Naive B cell (primary cell): ENCODE results near the gene SEC14L6. TPM values are rescaled to one million over a fixed set of nuclear protein-coding genes. Genes with fewer than 3 reads are reported as not detected.
"Not testable (repeated sequence)": the region's sequence is repeated elsewhere in the genome, so short reads cannot be mapped to it uniquely, and the experiment has no call there.

ENCODE experiments used
- ATAC-seq, 2 donors: fragments of 150-1000 bp; cut with Tn5 transposase; 2 replicates each; pipeline ENCODE4 v1.10.0; 2021; ENCODE audit warnings: low read depth in 2 of 2, mild to moderate bottlenecking in 2 of 2, moderate library complexity in 2 of 2
- DNase-seq: peaks from one replicate; pipeline ENCODE4 v3.0.0; 2022
- H3K27ac Mint-ChIP-seq, 6 donors: one replicate each; pipeline ENCODE4 v1.8.0; 2020 to 2022; ENCODE audit warnings: mild to moderate bottlenecking in 6 of 6, mixed read lengths in 6 of 6, moderate library complexity in 5 of 6, inconsistent platforms in 2 of 6
- H3K27me3 Mint-ChIP-seq, 3 donors: one replicate each; pipeline ENCODE4 v1.8.0; 2021 to 2022; ENCODE audit warnings: mixed read lengths in 3 of 3, mild to moderate bottlenecking in 1 of 3
- H3K36me3 Mint-ChIP-seq, 2 donors: one replicate each; pipeline ENCODE4 v1.8.0; 2020 to 2022; ENCODE audit warnings: mixed read lengths in 2 of 2, inconsistent platforms in 1 of 2, mild to moderate bottlenecking in 1 of 2
- H3K4me1 Mint-ChIP-seq, 3 donors: one replicate each; pipeline ENCODE4 v1.8.0; 2020 to 2022; ENCODE audit warnings: mixed read lengths in 3 of 3, inconsistent platforms in 1 of 3, mild to moderate bottlenecking in 1 of 3, moderate library complexity in 1 of 3
- H3K4me3 Mint-ChIP-seq, 8 donors: one replicate each; pipeline ENCODE4 v1.8.0; 2020 to 2022; ENCODE audit warnings: mild to moderate bottlenecking in 8 of 8, mixed read lengths in 8 of 8, moderate library complexity in 8 of 8, inconsistent platforms in 2 of 8
- H3K9me3 Mint-ChIP-seq, 7 donors: one replicate each; pipeline ENCODE4 v1.8.0; 2020 to 2022; ENCODE audit warnings: mixed read lengths in 7 of 7, mild to moderate bottlenecking in 5 of 7, inconsistent platforms in 2 of 7, moderate library complexity in 1 of 7
- polyA plus RNA-seq, 6 donors: library from polyadenylated mRNA; unstranded; fragments of 300-500 nt; fragmentation: Illumina TruSeq; gene quantifications; one replicate each; pipeline ENCODE4 v1.2.3, GENCODE V29; 2021; ENCODE audit warnings: low read depth in 6 of 6

Gene SEC14L6
- polyA plus RNA-seq, 6 donors from 2014 or later, result not detected

DNA sequence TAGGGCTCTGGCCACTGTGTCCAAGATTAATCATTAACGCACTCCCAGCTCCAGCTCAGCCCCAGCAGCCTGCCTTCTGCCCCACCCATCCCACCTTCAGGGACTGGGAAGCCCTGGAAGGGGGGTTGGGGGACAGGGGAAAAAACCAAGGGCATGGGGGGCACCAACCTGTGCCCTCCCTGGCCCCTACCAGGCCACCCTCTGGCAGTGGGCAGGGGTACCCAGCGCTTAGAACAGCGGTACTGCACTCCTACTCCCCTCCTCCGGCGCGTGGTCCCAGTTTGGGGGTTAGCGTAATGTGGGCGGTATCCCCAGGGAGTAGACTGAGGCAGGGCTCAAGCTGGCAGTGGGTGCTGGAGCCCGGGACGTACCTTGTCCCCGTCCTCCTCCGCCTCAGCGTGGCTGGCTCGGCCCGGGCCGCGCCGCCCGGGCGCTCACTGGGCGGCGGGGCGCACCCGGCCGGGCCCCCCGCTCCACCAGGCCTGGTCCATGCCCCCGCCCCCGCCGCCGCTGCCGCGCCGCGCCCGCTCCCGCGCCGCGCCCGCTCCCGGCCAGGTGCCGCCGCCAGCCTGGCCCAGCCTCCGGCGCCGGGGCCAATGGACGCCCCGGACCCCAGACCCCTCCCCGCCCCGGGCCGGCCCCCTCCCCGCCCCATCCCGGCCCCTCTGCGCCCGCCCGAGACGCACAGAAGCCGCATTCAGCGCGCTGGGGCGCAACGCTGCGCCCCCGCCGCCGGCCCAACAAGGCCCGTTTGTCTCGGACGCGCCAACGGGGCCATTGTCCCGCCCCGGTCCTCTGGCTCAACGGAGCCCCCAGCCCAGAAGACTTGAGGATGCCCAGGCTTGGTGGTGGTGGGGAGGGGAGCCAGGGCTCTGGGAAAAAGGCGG is 27.8 kb upstream of the SEC14L6 start, which contains the start of gene GAL3ST1:
Gene GAL3ST1, minus strand, starts transcription at position 571 of the 887 bp plus-strand sequence. CDS start 17,273 bp downstream, outside the sequence.
- Mint-ChIP-seq H3K36me3 (peaks cover 15 to 16% of the 10 kb centered on the region in 2 donors), H3K9me3 (no peaks in the 10 kb centered on the region), H3K27ac (peak within 1 kb of the TSS in 1 of 6 donors; percentile 32), H3K4me3 (no peak within 1 kb of the TSS), H3K4me1 (peaks cover 3 to 10% (median 6%) of the 10 kb centered on the region in 3 donors), H3K27me3 (peaks cover 0 to 3% (median 0%) of the 10 kb centered on the region in 3 donors)
- ATAC-seq (no peak), DNase-seq (no peak)

DNA sequence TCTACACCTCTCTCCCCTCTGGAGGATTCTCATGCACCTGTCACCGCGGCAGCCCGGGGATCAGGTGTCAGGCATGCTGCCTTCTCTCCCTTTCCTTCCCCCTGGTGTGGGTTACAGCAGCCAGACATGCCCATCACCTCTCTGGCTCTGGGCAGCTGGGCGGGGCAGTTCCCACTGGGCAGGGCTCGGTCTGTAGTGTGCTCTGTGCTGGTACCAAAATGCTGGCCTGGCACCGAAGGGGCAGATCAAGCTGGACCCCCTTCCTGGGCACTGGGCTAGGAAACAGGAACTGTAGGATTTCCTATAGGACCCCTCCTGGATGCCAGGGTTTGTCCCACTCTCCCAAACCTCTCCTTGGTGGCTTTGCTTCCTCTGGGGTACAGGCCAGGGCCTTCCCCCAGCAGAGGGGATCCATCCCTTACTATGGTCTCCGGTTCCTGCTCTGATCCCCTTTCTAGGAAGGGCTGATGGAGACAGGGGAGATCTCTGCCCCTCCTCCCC is 27.1 kb upstream of the SEC14L6 start:
- Mint-ChIP-seq H3K4me3 (no peak overlapping the region), H3K27me3 (peaks cover 0 to 8% (median 4%) of the 10 kb centered on the region in 3 donors), H3K9me3 (no peaks in the 10 kb centered on the region), H3K36me3 (peaks cover 8 to 9% of the 10 kb centered on the region in 2 donors), H3K27ac (peak overlapping the region in 1 of 6 donors; percentile 32), H3K4me1 (peaks cover 3 to 10% (median 6%) of the 10 kb centered on the region in 3 donors)
- no peak for DNase-seq
- no peak for ATAC-seq

DNA sequence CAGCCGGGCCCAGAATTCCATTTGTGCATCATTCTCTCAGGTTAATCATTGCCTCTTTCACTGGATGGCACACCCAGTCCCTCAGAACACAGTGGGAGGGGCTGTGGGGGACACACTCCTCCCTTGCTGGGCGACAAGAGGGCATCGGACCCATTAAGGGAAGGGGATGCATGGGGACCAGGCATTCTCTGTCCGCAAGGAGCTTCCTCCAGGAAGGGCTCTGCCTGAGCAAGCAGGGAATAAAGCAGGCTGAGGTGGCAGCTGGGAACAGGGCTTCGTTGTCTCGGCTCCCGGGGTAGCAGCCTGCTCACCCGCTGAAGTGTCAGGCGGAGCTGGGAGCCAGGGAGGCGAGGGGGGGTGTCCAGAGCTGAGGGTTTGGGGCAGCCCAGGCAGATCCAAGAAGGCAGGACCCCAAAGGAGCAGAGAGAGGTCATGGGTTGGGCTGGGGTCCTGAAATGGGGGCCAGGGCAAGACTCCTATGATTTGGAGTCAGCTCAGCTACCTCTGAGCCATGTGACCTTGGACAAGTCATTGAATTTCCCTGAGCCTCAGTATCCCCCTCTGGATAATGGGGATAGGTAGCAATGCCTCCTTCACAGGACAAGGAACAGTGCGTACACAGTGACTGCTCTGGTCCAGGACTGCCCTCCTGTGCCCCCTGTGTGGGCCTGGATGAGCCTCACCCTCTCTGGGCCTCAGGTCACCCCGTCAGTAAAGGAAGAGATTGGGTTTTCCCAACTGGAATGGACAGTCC is 26.5 kb upstream of the SEC14L6 start:
- Mint-ChIP-seq H3K4me3 (peak overlapping the region in 1 of 8 donors; percentile 66), H3K9me3 (peaks cover 0 to 3% (median 0%) of the 10 kb centered on the region in 7 donors), H3K4me1 (peaks cover 3 to 10% (median 6%) of the 10 kb centered on the region in 3 donors), H3K27me3 (peaks cover 4 to 14% (median 5%) of the 10 kb centered on the region in 3 donors), H3K36me3 (peaks cover 8 to 12% of the 10 kb centered on the region in 2 donors), H3K27ac (peak overlapping the region in 1 of 6 donors; percentile 32)
- ATAC-seq (no peak), DNase-seq (no peak)

DNA sequence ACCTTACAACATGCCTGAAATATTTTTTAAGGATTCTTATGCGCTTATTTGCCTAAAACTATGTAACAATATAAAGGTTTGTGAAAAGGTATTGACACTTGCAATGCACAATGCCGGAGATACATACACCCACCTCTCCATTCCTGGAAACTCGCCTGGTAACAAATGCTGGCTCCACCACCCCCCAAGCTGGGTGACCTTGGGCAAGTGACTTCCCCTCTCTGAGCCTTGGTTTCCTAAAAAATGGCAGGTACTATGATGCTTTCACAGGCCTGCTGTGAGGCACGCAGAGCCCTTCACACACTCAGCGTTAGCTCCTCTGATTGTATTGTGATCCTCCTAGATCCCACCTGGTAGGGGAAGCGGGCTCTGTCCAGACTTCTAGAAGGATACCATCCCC is 25.7 kb upstream of the SEC14L6 start:
- peak overlapping the region in 1 of 6 donors; percentile 78 for H3K27ac Mint-ChIP-seq
- H3K36me3 Mint-ChIP-seq, result peaks cover 4 to 14% of the 10 kb centered on the region in 2 donors
- peaks cover 4 to 16% (median 13%) of the 10 kb centered on the region in 3 donors for H3K27me3 Mint-ChIP-seq
- H3K9me3 Mint-ChIP-seq, result peaks cover 0 to 3% (median 0%) of the 10 kb centered on the region in 7 donors
- no peak overlapping the region for H3K4me3 Mint-ChIP-seq
- H3K4me1 Mint-ChIP-seq, result peaks cover 3 to 10% (median 6%) of the 10 kb centered on the region in 3 donors
- DNase-seq (no peak), ATAC-seq (no peak)

DNA sequence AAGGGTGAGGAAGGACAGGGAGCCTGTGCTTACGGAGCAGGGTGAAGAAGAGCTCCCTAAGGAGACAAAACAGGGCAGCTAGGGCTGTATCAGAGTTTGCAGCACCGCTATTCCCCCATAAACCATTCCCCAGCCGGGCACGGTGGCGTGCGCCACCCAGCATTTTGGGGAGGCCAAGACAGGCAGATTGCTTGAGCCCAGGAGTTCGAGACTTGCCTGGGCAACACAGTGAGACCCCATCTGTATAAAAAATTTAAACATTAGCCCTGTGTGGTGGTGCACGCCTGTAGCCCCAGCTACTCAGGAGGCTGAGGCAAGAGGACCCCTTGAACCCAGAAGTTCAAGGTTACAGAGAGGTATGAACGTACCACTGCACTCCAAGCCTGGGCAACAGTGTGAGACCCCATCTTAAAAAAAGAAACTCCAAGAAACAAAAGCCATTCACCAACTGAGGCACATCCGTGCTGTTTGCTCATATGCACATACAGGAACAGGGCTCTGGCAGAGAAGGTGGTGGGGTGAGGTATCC is 23.2 kb upstream of the SEC14L6 start:
- peaks cover 0 to 3% (median 0%) of the 10 kb centered on the region in 7 donors for H3K9me3 Mint-ChIP-seq
- no peak overlapping the region for H3K27ac Mint-ChIP-seq
- DNase-seq (no peak), ATAC-seq (no peak)
- H3K27me3 Mint-ChIP-seq, result peaks cover 4 to 19% (median 16%) of the 10 kb centered on the region in 3 donors
- peaks cover 0 to 5% of the 10 kb centered on the region in 2 donors for H3K36me3 Mint-ChIP-seq
- H3K4me1 Mint-ChIP-seq, result peaks cover under 1 to 6% (median 3%) of the 10 kb centered on the region in 3 donors
- no peak overlapping the region for H3K4me3 Mint-ChIP-seq

DNA sequence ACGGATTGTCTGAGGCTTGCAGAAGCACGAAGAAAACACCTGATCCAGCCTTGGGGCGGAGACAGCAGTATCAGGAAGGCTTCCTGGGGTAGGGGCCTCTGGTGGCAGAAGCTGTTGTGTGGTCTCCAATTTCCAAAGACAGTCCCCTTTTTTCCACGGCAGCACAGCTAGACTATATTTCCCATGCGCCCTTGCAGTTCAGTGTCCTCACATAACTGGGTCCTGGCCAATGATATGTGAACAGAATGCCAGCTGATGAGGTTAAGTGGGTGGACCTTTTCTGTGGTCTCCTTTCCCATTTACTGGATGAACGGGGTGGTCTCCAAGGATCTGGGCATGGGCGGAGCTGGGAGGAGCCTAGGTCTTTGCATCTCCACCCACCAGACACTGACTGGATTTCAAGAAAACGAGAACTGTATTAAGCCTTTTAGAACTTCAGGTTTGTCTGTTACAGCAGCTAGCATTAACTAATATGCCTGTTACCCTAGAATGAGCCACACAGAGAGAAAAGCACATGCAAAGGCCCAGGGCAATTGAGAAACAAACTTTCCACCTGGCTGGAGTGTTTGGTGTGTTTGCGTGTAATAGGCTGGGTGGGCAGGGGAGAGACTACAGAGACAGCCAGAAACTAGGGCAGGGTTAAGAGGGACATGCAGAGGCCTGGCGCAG is 21.7 kb upstream of the SEC14L6 start:
- no peak for ATAC-seq
- Mint-ChIP-seq H3K27me3 (peaks cover 4 to 19% (median 16%) of the 10 kb centered on the region in 3 donors), H3K9me3 (peaks cover 0 to 3% (median 0%) of the 10 kb centered on the region in 7 donors), H3K27ac (no peak overlapping the region), H3K4me3 (no peak overlapping the region), H3K4me1 (peaks cover 0 to 3% (median 0%) of the 10 kb centered on the region in 3 donors), H3K36me3 (peaks cover 0 to 5% of the 10 kb centered on the region in 2 donors)
- no peak for DNase-seq

DNA sequence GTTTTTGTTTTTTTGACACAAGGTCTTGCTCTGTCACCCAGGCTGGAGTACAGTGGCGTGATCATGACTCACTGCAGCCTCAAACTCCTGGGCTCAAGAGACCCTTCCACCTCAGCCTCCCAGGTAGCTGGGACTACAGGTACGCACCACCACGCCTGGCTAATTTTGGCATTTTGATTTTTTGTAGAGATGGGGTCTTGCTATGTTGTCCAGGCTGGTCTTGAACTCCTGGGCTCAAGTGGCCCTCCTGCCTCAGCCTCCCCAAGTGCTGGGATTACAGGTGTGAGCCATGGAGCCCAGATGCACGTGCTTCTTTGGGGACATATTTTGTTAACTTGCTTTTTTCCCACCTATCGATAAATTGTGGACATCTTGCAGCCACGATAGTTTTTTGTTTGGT is 20.7 kb upstream of the SEC14L6 start:
- not testable (repeated sequence) for ATAC-seq, H3K27ac Mint-ChIP-seq, H3K4me3 Mint-ChIP-seq, H3K9me3 Mint-ChIP-seq, DNase-seq, H3K4me1 Mint-ChIP-seq, H3K36me3 Mint-ChIP-seq
- peaks cover 4 to 19% (median 16%) of the 10 kb centered on the region in 3 donors for H3K27me3 Mint-ChIP-seq

DNA sequence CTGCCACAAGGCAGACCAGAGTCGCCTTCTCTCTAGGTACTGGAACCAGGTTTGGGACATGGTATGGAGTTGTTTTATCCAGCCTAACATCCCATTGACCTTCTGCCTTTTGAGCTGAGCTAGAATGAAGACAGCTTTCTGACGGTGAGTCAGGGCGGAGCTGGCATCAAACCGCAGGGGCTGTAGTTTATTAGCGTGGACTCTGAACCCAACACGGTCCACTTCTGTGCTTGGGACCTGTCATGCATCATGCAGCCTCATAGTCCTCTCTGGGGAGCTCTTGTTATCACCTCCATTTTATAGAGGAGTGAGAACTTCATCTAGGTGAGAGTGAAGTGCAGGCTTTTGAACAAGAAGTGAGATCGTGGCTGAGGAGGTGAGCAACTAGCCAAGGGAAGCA is 19.6 kb upstream of the SEC14L6 start:
- ATAC-seq, result no peak
- peak overlapping the region in 1 of 6 donors; percentile 16 for H3K27ac Mint-ChIP-seq
- H3K36me3 Mint-ChIP-seq, result peaks cover 0 to 5% of the 10 kb centered on the region in 2 donors
- H3K4me3 Mint-ChIP-seq, result no peak overlapping the region
- H3K27me3 Mint-ChIP-seq, result peaks cover 4 to 19% (median 18%) of the 10 kb centered on the region in 3 donors
- no peak for DNase-seq
- peaks cover 0 to 3% (median 0%) of the 10 kb centered on the region in 3 donors for H3K4me1 Mint-ChIP-seq
- H3K9me3 Mint-ChIP-seq, result peaks cover 0 to 3% (median 0%) of the 10 kb centered on the region in 7 donors

DNA sequence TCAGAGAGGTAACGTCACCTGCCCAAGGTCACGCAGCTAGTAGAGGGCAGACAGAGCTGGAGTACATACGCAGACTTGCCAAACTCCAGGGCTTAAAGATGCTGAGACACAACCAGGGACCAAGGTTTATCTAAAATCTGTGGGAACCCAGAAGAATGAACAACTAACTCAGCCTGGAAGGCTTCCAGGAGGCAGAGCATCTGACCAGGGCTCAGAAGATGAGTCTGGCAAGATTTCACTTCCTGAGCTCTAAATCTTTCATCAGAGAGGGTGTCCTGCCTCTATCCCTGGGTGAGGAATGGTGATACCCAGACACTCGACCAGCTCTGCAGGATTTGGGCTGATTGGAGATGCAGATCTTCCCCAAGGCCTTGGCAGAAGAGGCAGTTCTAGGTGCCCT is 18.8 kb upstream of the SEC14L6 start:
- H3K27ac Mint-ChIP-seq, result peak overlapping the region in 1 of 6 donors; percentile 38
- H3K4me3 Mint-ChIP-seq, result no peak overlapping the region
- H3K36me3 Mint-ChIP-seq, result peaks cover 0 to 5% of the 10 kb centered on the region in 2 donors
- no peak for DNase-seq
- peaks cover 0 to 3% (median 0%) of the 10 kb centered on the region in 3 donors for H3K4me1 Mint-ChIP-seq
- H3K27me3 Mint-ChIP-seq, result peaks cover 4 to 22% (median 19%) of the 10 kb centered on the region in 3 donors
- peaks cover 0 to 3% (median 0%) of the 10 kb centered on the region in 7 donors for H3K9me3 Mint-ChIP-seq
- no peak for ATAC-seq

DNA sequence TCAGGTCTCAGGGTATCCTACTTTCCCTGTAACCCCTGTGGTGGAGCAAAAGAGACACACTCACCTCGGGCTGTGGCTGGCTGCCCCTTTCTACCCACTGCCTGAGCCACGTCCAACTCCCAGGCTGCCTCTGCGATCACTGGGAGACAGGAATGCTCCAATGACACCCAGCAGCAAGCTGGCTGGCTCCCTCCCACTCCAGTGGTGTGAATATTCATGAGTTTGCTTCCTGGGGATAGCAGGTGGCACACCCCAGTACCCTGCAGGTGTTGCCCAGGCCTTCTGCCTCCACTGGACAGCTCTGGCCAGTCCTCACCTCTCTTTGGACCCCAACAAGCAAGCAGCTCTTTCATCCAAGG is 18.2 kb upstream of the SEC14L6 start:
- Mint-ChIP-seq H3K27me3 (peaks cover 4 to 22% (median 19%) of the 10 kb centered on the region in 3 donors), H3K4me1 (peaks cover 0 to 3% (median 0%) of the 10 kb centered on the region in 3 donors), H3K36me3 (peaks cover 0 to 5% of the 10 kb centered on the region in 2 donors), H3K4me3 (no peak overlapping the region), H3K27ac (no peak overlapping the region), H3K9me3 (peaks cover 0 to 3% (median 0%) of the 10 kb centered on the region in 7 donors)
- ATAC-seq (no peak), DNase-seq (no peak)

DNA sequence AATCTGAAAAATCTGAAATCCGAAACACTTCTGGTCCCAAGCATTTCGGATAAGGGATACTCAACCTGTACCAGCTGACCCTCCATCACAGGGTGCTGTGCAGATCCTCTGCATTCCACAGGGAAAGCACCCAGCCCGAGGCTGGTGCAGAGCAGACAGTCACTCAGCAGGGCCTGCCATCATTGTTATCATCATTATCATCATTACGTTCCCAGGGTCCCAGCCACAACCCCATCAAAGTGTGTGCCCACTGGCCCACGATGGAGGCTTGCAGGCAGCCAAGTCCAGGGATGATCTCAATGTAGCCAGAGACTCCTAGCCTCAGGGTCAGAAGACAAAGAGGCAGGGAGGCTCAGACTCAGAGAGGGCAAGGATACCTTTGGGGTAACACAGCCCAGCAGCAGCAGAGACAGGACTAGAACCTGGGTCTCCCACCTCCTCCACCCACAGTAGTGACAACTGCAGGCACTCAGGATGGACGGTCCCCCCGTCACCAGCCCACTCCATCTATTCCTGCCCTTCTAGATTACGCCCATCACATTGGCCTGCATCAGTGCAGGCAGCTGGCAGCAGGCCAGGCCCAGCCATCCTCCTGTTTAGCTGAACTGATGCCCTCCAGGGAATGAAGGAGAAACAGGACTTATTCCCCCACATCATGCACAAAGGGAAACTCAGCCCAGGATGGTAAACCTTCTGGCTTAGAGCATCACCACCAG is 17.7 kb upstream of the SEC14L6 start:
- ATAC-seq (no peak), DNase-seq (no peak)
- H3K27me3 Mint-ChIP-seq, result peaks cover 3 to 19% (median 17%) of the 10 kb centered on the region in 3 donors
- peaks cover 0 to 2% (median 0%) of the 10 kb centered on the region in 3 donors for H3K4me1 Mint-ChIP-seq
- no peak overlapping the region for H3K4me3 Mint-ChIP-seq
- H3K9me3 Mint-ChIP-seq, result peaks cover 0 to 3% (median 0%) of the 10 kb centered on the region in 7 donors
- peaks cover 0 to 5% of the 10 kb centered on the region in 2 donors for H3K36me3 Mint-ChIP-seq
- H3K27ac Mint-ChIP-seq, result no peak overlapping the region

DNA sequence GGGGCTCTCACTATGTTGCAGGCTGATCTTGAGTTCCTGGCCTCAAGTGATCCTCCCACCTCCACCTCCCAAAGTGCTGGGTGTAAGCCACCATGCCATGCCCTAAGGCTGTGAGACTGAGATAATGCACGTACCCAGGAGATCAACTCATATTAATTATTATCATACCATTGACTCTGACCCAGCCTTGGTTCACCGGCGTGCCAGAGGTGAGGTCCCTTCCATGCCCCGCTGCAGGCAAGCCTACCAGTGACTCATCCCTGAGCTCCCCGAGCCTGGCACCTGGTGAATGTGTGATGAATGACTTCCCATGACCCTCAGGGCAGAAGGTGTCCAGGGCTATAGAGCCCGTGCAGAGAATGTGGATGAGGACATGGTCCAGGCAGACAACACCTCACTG is 15.8 kb upstream of the SEC14L6 start:
- no peaks in the 10 kb centered on the region for H3K9me3 Mint-ChIP-seq
- no peaks in the 10 kb centered on the region for H3K36me3 Mint-ChIP-seq
- H3K27me3 Mint-ChIP-seq, result peaks cover 0 to 7% (median 6%) of the 10 kb centered on the region in 3 donors
- peak overlapping the region in 1 of 6 donors; percentile 57 for H3K27ac Mint-ChIP-seq
- no peak for DNase-seq
- ATAC-seq, result no peak
- H3K4me3 Mint-ChIP-seq, result no peak overlapping the region
- no peaks in the 10 kb centered on the region for H3K4me1 Mint-ChIP-seq
